Astrocyte (in vitro differentiated cells and primary cell): ENCODE data around the gene CCDC15.

Source experiments
- EZH2 ChIP-seq: IDR thresholded peaks from 2 replicates; pipeline ENCODE4 v1.6.1; 2012; ENCODE audit warnings: mild to moderate bottlenecking, low read length, inconsistent platforms; ENCODE audit not compliant: insufficient read depth
- TF ChIP-seq, protein P1 (sequence below): IDR thresholded peaks from 2 replicates; pipeline ENCODE4 v1.5.1; 2011; ENCODE audit warnings: low read depth, mild to moderate bottlenecking, inconsistent platforms, low read length, moderate library complexity; ENCODE audit not compliant: insufficient read depth

DNA sequence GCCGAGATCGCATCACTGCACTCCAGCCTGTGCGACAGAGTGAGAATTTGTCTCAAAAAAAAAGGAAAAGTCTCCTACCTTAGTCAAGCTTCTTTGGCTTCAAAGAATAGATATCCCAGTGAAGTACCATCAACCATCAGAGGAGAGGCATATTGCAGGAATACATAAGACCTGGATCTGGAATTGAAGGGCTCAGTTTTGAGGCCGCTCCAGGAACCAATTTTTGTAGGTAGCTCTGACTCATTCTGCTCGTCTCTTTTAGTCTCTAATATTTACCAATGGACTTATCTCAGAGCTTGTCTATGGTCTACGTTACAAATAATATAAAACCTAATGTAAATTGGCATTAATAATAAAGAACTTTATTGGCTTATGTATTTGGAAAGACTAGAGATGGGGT, 8.2 kb upstream of the CCDC15 start:
- TF ChIP-seq, protein P1, sequence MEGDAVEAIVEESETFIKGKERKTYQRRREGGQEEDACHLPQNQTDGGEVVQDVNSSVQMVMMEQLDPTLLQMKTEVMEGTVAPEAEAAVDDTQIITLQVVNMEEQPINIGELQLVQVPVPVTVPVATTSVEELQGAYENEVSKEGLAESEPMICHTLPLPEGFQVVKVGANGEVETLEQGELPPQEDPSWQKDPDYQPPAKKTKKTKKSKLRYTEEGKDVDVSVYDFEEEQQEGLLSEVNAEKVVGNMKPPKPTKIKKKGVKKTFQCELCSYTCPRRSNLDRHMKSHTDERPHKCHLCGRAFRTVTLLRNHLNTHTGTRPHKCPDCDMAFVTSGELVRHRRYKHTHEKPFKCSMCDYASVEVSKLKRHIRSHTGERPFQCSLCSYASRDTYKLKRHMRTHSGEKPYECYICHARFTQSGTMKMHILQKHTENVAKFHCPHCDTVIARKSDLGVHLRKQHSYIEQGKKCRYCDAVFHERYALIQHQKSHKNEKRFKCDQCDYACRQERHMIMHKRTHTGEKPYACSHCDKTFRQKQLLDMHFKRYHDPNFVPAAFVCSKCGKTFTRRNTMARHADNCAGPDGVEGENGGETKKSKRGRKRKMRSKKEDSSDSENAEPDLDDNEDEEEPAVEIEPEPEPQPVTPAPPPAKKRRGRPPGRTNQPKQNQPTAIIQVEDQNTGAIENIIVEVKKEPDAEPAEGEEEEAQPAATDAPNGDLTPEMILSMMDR, result no peak
- no peak for TF ChIP-seq EZH2
